ENCODE results near the gene ME1.

The ME1 gene

GRCh38 chr6:83311231-83311630, 119.6 kb downstream of the ME1 start:
- in situ Hi-C loops (cut with MboI; ENCODE audit: low sequenced_read_pairs, unreplicated experiment), result no loop called here
- TF ChIP-seq, protein P1, sequence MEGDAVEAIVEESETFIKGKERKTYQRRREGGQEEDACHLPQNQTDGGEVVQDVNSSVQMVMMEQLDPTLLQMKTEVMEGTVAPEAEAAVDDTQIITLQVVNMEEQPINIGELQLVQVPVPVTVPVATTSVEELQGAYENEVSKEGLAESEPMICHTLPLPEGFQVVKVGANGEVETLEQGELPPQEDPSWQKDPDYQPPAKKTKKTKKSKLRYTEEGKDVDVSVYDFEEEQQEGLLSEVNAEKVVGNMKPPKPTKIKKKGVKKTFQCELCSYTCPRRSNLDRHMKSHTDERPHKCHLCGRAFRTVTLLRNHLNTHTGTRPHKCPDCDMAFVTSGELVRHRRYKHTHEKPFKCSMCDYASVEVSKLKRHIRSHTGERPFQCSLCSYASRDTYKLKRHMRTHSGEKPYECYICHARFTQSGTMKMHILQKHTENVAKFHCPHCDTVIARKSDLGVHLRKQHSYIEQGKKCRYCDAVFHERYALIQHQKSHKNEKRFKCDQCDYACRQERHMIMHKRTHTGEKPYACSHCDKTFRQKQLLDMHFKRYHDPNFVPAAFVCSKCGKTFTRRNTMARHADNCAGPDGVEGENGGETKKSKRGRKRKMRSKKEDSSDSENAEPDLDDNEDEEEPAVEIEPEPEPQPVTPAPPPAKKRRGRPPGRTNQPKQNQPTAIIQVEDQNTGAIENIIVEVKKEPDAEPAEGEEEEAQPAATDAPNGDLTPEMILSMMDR (IDR thresholded peaks at IDR 0.05; ENCODE audit: borderline replicate concordance, control extremely low read depth, extremely low read depth, insufficient read depth, missing control alignments), result no peak
- no peak for DNase-seq (ENCODE audit: low spot score)

GRCh38 chr6:83310046-83310445, 120.8 kb downstream of the ME1 start:
- in situ Hi-C loops (cut with MboI; ENCODE audit: low sequenced_read_pairs, unreplicated experiment), result no loop called here
- TF ChIP-seq, protein P1 (IDR thresholded peaks at IDR 0.05; ENCODE audit: borderline replicate concordance, control extremely low read depth, extremely low read depth, insufficient read depth, missing control alignments), result no peak
- DNase-seq (ENCODE audit: low spot score), result no peak

DNA sequence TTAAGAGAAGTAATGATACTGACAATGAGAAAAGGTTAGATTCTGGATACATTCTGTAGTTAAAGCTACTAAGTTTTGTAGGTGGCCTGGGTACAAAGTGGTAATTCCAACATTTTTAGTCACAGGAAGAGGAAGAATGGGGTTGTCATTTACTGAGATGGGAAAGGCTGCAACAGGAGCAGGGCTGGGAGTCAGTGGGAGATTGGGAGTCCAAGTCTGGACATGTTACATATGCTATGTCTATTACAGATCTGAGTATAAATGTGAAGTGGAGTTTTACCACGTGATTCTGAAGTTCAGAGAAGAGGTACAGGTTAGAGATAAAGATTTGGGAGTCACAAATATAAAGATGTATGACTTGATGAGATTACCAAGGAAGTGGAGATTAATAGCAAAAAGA, 121.5 kb downstream of the ME1 start:
- DNase-seq (ENCODE audit: low spot score), result no peak
- in situ Hi-C loops (cut with MboI; ENCODE audit: low sequenced_read_pairs, unreplicated experiment), result no loop called here
- TF ChIP-seq, protein P1 (IDR thresholded peaks at IDR 0.05; ENCODE audit: borderline replicate concordance, control extremely low read depth, extremely low read depth, insufficient read depth, missing control alignments), result no peak

DNA sequence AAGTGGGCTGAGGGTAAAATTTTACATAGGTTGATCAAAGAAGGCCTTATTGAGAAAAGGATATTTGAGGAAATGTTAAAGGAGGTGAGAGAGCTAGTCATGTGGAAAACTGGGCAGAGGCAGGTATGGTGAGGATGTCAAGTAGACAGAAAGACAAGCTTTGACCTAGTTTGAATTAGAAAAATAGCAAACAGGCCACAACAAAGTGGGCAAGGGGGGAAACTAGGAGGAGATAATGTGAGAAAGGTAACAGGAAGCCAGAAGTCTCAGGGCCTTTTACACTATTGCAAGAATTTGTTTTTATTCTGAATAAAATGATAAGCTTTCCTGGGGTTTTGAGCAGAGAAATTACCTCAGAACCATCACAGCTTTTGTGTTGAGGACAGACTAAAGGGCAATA, 122.0 kb downstream of the ME1 start:
- no peak for DNase-seq (ENCODE audit: low spot score)
- TF ChIP-seq, protein P1 (IDR thresholded peaks at IDR 0.05; ENCODE audit: borderline replicate concordance, control extremely low read depth, extremely low read depth, insufficient read depth, missing control alignments), result no peak
- in situ Hi-C loops (cut with MboI; ENCODE audit: low sequenced_read_pairs, unreplicated experiment), result no loop called here

- TF ChIP-seq, protein P1 (IDR thresholded peaks at IDR 0.05; ENCODE audit: borderline replicate concordance, control extremely low read depth, extremely low read depth, insufficient read depth, missing control alignments), result no peak
- in situ Hi-C loops (cut with MboI; ENCODE audit: low sequenced_read_pairs, unreplicated experiment), result no loop called here
- DNase-seq (ENCODE audit: low spot score), result no peak
These were observed 123.0 kb downstream of the ME1 start for GRCh38 chr6:83307849-83308248.

- TF ChIP-seq, protein P1 (IDR thresholded peaks at IDR 0.05; ENCODE audit: borderline replicate concordance, control extremely low read depth, extremely low read depth, insufficient read depth, missing control alignments), result no peak
- no peak for DNase-seq (ENCODE audit: low spot score)
- in situ Hi-C loops (cut with MboI; ENCODE audit: low sequenced_read_pairs, unreplicated experiment), result no loop called here
These were observed 127.4 kb downstream of the ME1 start for GRCh38 chr6:83303426-83303825.

DNA sequence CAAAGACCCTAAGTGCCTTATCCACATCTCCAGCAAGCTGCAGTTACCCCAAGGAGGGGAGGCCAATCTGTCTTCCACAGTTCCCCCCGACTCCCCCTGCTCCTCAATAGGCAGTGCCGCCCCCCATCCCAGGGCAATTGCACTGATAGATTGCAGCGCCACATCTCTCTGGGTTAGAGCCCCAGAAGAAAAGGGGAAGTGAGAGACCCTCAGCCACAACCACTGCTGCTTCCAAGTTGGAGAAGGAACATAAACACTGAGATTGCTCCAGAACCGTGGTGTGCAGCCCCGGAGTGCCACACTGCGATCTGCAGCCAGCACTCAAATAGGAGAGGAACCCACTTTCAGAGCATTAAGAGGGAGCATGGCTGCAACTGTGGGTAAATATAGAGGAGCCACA, 136.2 kb downstream of the ME1 start:
- no peak for DNase-seq (ENCODE audit: low spot score)
- in situ Hi-C loops (cut with MboI; ENCODE audit: low sequenced_read_pairs, unreplicated experiment), result no loop called here
- TF ChIP-seq, protein P1 (IDR thresholded peaks at IDR 0.05; ENCODE audit: borderline replicate concordance, control extremely low read depth, extremely low read depth, insufficient read depth, missing control alignments), result no peak
